ENCODE results near the gene TMEM31. TPM values are rescaled to one million over a fixed set of nuclear protein-coding genes. Genes with fewer than 3 reads are reported as not detected.
A peak's percentile ranks its signal among the peaks of the same experiment; 100 is the strongest.

TMEM31 gene
- total and polyA plus RNA-seq, 2 of the 4 experiments (the other 2 are of a cell fraction), result 0.17 TPM; not detected in 1

DNA sequence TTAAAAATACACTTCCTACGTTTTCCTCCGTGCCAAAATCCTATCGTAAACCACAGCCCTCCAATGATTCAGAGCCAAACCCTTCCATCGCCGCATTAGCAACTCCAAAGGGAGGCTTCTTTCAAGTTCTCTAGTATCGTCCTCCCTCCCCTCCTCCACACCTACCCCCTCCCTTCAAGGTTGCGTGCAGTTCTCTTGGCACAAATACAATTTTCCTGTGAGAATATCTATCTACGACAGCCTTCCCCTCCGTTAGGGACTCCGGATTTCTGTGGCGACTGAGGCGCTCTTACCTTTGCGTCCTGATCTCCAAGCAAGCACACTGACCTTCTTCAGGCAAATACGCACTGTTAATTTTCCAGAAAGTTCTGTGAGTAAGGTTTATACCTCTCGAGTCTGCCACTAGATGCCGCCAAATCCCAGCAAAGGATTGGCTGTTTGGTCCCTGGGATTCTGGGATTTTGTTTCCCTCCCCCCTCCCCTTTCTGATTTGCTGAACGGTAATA lies 23.0 kb upstream of the TMEM31 start:
- peak overlapping the region; percentile 89 for H2AFZ ChIP-seq (replicated peaks; ENCODE audit: low read length, poor library complexity)
- peak overlapping the region; percentile 99 for H3K56ac ChIP-seq (ENCODE audit: extremely low read depth, insufficient read depth, low read length)
- H3K27ac ChIP-seq (ENCODE audit: insufficient read depth, low read length), result peak overlapping the region; percentile 100
- peak overlapping the region; percentile 82 for H2AK5ac ChIP-seq (ENCODE audit: low read depth, low read length)
- H2AK9ac ChIP-seq (replicated peaks; ENCODE audit: low read depth, low read length, poor library complexity), result peak overlapping the region; percentile 96
- peak overlapping the region; percentile 95 for H2BK5ac ChIP-seq (ENCODE audit: low read depth, low read length, poor library complexity, severe bottlenecking)
- peaks cover 2% of the 10 kb centered on the region; the same call in 1 of the 2 replicates for H3K27me3 ChIP-seq (ENCODE audit: control insufficient read depth, insufficient read depth, low read length)
- ATAC-seq (ENCODE audit: low read depth) (peak; percentile 12), DNase-seq (peak; percentile 73)
- H3K4me1 ChIP-seq (ENCODE audit: control insufficient read depth, insufficient read depth, low read length), result no peaks in the 10 kb centered on the region
- H2BK15ac ChIP-seq (ENCODE audit: low read depth, low read length), result peak overlapping the region; percentile 92; the same call in 2 of the 3 replicates
- H3K4me3 ChIP-seq (ENCODE audit: insufficient read depth, low read depth, low read length), result peak overlapping the region; percentile 75
- peak overlapping the region; percentile 72 for H3K4me2 ChIP-seq (ENCODE audit: low read depth, low read length)
- in situ Hi-C loops (cut with MboI; ENCODE audit: low sequenced_read_pairs) (loop anchor here (25.0 kb wide), 1 partner anchor 450 kb away; no protein-coding TSS in a partner anchor), intact Hi-C loops (cut with micrococcal nuclease) (loop anchor here (1.0 to 5.0 kb wide), 8 partner anchors 57 to 450 kb away; partner anchors contain the start of genes TCEAL4 and ZCCHC18), dilution Hi-C loops (cut with HindIII; ENCODE audit: low sequenced_read_pairs, unreplicated experiment) (no loop called here)
- H2BK120ac ChIP-seq (ENCODE audit: low read depth, low read length), result peak overlapping the region; percentile 92
- peak overlapping the region; percentile 98 for H3K4ac ChIP-seq (ENCODE audit: low read depth, low read length)
- BruUV-seq (replicated peaks), result no TSS peak
- H3K36me3 ChIP-seq (ENCODE audit: control insufficient read depth, insufficient read depth, low read length), result peaks cover 5% of the 10 kb centered on the region
- no peaks in the 10 kb centered on the region for H3K9me3 ChIP-seq (ENCODE audit: control insufficient read depth, insufficient read depth, low read length)
- H3K79me1 ChIP-seq (ENCODE audit: low read depth in 1 of 2, low read length in 2 of 2), result no peaks in the 10 kb centered on the region
- POLR2A ChIA-PET (ENCODE audit: unreplicated experiment), result interaction anchor here (0.7 kb wide), 2 partner anchors 83 to 116 kb away, joined by 5 to 6 read pairs; no protein-coding TSS in a partner anchor
- peak overlapping the region; percentile 98 for H3K23ac ChIP-seq (ENCODE audit: low read depth, low read length)
- H3K9ac ChIP-seq (ENCODE audit: low read depth, low read length), result peak overlapping the region; percentile 98
- CTCF ChIA-PET, result interaction anchor here (0.6 to 0.9 kb wide), 2 partner anchors 87 to 457 kb away, joined by 3 read pairs; no protein-coding TSS in a partner anchor
- H4K20me1 ChIP-seq (ENCODE audit: insufficient read depth, low read length), result peaks cover 14% of the 10 kb centered on the region; the same call in 1 of the 2 replicates
- H4K91ac ChIP-seq (ENCODE audit: insufficient read depth, low read depth, low read length), result peak overlapping the region; percentile 96
- 8% methylated on average over 10 of the region's 17 CpGs; no CpG with 5 or more reads in 1 of the 2 experiments for WGBS, 2 experiments (ENCODE audit: extremely low coverage in 2 of 2, insufficient read length in 1 of 2)
- peak overlapping the region; percentile 88 for H4K5ac ChIP-seq (ENCODE audit: low read depth, low read length)
- H3K9me1 ChIP-seq (ENCODE audit: insufficient read depth, low read length), result no peaks in the 10 kb centered on the region
- H3K14ac ChIP-seq (replicated peaks; ENCODE audit: low read depth, low read length), result peak overlapping the region; percentile 99
- H2BK20ac ChIP-seq (ENCODE audit: low read depth, low read length), result no peak overlapping the region
- peak overlapping the region; percentile 96 to 98 for H4K8ac ChIP-seq (ENCODE audit: low read depth in 2 of 2, low read length in 2 of 2)
- peak overlapping the region; percentile 88 for H3K18ac ChIP-seq (ENCODE audit: low read depth, low read length)
- TF ChIP-seq, protein P1, sequence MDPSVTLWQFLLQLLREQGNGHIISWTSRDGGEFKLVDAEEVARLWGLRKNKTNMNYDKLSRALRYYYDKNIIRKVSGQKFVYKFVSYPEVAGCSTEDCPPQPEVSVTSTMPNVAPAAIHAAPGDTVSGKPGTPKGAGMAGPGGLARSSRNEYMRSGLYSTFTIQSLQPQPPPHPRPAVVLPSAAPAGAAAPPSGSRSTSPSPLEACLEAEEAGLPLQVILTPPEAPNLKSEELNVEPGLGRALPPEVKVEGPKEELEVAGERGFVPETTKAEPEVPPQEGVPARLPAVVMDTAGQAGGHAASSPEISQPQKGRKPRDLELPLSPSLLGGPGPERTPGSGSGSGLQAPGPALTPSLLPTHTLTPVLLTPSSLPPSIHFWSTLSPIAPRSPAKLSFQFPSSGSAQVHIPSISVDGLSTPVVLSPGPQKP (IDR thresholded peaks at IDR 0.05; ENCODE audit: borderline replicate concordance, low read depth, low read length), result no peak
- TF ChIP-seq MAFK (IDR thresholded peaks at IDR 0.05; ENCODE audit: low read depth, low read length) (no peak), CHD1 (IDR thresholded peaks at IDR 0.05; ENCODE audit: low read depth, low read length) (no peak), CEBPB (IDR thresholded peaks at IDR 0.05; ENCODE audit: low read depth, low read length) (no peak), NFE2L2 (IDR thresholded peaks at IDR 0.05; ENCODE audit: low read depth, low read length) (no peak), RFX5 (IDR thresholded peaks at IDR 0.05; ENCODE audit: low read depth, low read length) (no peak), BHLHE40 (IDR thresholded peaks at IDR 0.05; ENCODE audit: low read depth, low read length) (no peak), MXI1 (IDR thresholded peaks at IDR 0.05; ENCODE audit: borderline replicate concordance, low read depth, low read length) (no peak), RAD21 (IDR thresholded peaks at IDR 0.05; ENCODE audit: low read length) (peak; percentile 65), POLR2A (IDR thresholded peaks at IDR 0.05; ENCODE audit: low read depth, low read length) (peak; percentile 40; the same call in 1 of the 2 replicates), FOS (IDR thresholded peaks at IDR 0.05; ENCODE audit: low read depth, low read length) (no peak), MAZ (IDR thresholded peaks at IDR 0.05; ENCODE audit: borderline replicate concordance, low read depth, low read length) (no peak), SMC3 (IDR thresholded peaks at IDR 0.05; ENCODE audit: low read depth, low read length) (peak; percentile 45)
- TF ChIP-seq, protein P2, sequence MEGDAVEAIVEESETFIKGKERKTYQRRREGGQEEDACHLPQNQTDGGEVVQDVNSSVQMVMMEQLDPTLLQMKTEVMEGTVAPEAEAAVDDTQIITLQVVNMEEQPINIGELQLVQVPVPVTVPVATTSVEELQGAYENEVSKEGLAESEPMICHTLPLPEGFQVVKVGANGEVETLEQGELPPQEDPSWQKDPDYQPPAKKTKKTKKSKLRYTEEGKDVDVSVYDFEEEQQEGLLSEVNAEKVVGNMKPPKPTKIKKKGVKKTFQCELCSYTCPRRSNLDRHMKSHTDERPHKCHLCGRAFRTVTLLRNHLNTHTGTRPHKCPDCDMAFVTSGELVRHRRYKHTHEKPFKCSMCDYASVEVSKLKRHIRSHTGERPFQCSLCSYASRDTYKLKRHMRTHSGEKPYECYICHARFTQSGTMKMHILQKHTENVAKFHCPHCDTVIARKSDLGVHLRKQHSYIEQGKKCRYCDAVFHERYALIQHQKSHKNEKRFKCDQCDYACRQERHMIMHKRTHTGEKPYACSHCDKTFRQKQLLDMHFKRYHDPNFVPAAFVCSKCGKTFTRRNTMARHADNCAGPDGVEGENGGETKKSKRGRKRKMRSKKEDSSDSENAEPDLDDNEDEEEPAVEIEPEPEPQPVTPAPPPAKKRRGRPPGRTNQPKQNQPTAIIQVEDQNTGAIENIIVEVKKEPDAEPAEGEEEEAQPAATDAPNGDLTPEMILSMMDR (conservative IDR thresholded peaks at IDR 0.05; ENCODE audit: low read depth, low read length), result peak; percentile 72
- TF ChIP-seq, protein P3, sequence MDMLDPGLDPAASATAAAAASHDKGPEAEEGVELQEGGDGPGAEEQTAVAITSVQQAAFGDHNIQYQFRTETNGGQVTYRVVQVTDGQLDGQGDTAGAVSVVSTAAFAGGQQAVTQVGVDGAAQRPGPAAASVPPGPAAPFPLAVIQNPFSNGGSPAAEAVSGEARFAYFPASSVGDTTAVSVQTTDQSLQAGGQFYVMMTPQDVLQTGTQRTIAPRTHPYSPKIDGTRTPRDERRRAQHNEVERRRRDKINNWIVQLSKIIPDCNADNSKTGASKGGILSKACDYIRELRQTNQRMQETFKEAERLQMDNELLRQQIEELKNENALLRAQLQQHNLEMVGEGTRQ (IDR thresholded peaks at IDR 0.05; ENCODE audit: low read depth, low read length), result no peak

All from IMR-90 (cell line).